IMR-90 (cell line): ENCODE results near the gene TRIM2. TPM values are rescaled to one million over a fixed set of nuclear protein-coding genes. Genes with fewer than 3 reads are reported as not detected.

ENCODE experiments used
- ATAC-seq: fragments of 200-7000 bp; cut with Tn5 transposase; 2 replicates; pipeline ENCODE4 v1.9.1; 2020; ENCODE audit warnings: low read depth, mild to moderate bottlenecking, moderate library complexity
- BruUV-seq: library from RNA; stranded (reverse); fragments of 400-500 nt; replicated peaks from 2 replicates; lab custom pipeline; 2021; lab: Mats Ljungman, UMichigan
- CTCF ChIA-PET: fragments of 300-600 bp; formaldehyde crosslinking; extraction: SDS; loops from one replicate; lab custom pipeline; 2021; ENCODE audit warnings: antibody characterized with exemption; lab: Yijun Ruan, JAX
- POLR2A ChIA-PET: fragments of 300-600 bp; sonication (Branson Sonifier 250); formaldehyde crosslinking; loops from one replicate; lab custom pipeline; 2022; ENCODE audit warnings: antibody characterized with exemption; ENCODE audit not compliant: unreplicated experiment; lab: Charles Lee
- DNase-seq: peaks from one replicate; pipeline ENCODE4 v3.0.0; 2013
- H2AFZ ChIP-seq: replicated peaks from 2 replicates; pipeline ENCODE3; 2013; ENCODE audit warnings: low read length, mild to moderate bottlenecking; ENCODE audit not compliant: poor library complexity
- H2AK5ac ChIP-seq: 2 replicates; pipeline ENCODE4 v1.6.1; 2013; ENCODE audit warnings: low read depth, low read length, inconsistent platforms
- H2AK9ac ChIP-seq: replicated peaks from 2 replicates; pipeline ENCODE3; 2013; ENCODE audit warnings: mild to moderate bottlenecking, low read depth, low read length, moderate library complexity; ENCODE audit not compliant: poor library complexity
- H2BK120ac ChIP-seq: 2 replicates; pipeline ENCODE4 v1.6.1; 2013; ENCODE audit warnings: low read depth, low read length, inconsistent platforms
- H2BK15ac ChIP-seq: 3 replicates; pipeline ENCODE4 v1.6.1; 2013; ENCODE audit warnings: low read depth, low read length, inconsistent platforms
- H2BK20ac ChIP-seq: 2 replicates; pipeline ENCODE4 v1.6.1; 2013; ENCODE audit warnings: low read depth, mild to moderate bottlenecking, inconsistent platforms, low read length, moderate library complexity
- H2BK5ac ChIP-seq: 2 replicates; pipeline ENCODE4 v1.6.1; 2013; ENCODE audit warnings: mild to moderate bottlenecking, low read depth, low read length, inconsistent platforms; ENCODE audit not compliant: poor library complexity, severe bottlenecking
- H3K14ac ChIP-seq: replicated peaks from 2 replicates; pipeline ENCODE4 v1.6.1; 2013; ENCODE audit warnings: low read depth, low read length, inconsistent platforms
- H3K18ac ChIP-seq: 2 replicates; pipeline ENCODE4 v1.6.1; 2013; ENCODE audit warnings: low read depth, low read length, control low read depth
- H3K23ac ChIP-seq: 2 replicates; pipeline ENCODE4 v1.6.1; 2013; ENCODE audit warnings: low read depth, low read length, inconsistent platforms
- H3K27ac ChIP-seq: 2 replicates; pipeline ENCODE4 v1.5.1; 2013; ENCODE audit warnings: mild to moderate bottlenecking, control low read depth, low read length; ENCODE audit not compliant: insufficient read depth
- H3K27me3 ChIP-seq: 2 replicates; pipeline ENCODE4 v1.6.1; 2013; ENCODE audit warnings: low read length; ENCODE audit not compliant: control insufficient read depth, insufficient read depth
- H3K36me3 ChIP-seq: 2 replicates; pipeline ENCODE4 v1.6.1; 2013; ENCODE audit warnings: low read length, mixed read lengths; ENCODE audit not compliant: control insufficient read depth, insufficient read depth
- H3K4ac ChIP-seq: 2 replicates; pipeline ENCODE4 v1.6.1; 2013; ENCODE audit warnings: low read depth, low read length, inconsistent platforms
- H3K4me1 ChIP-seq: 2 replicates; pipeline ENCODE4 v1.6.1; 2013; ENCODE audit warnings: low read length, mixed read lengths; ENCODE audit not compliant: control insufficient read depth, insufficient read depth
- H3K4me2 ChIP-seq: 2 replicates; pipeline ENCODE4 v1.6.1; 2013; ENCODE audit warnings: low read depth, mild to moderate bottlenecking, control low read depth, low read length, moderate library complexity
- H3K4me3 ChIP-seq: 2 replicates; pipeline ENCODE4 v1.5.1; 2013; ENCODE audit warnings: low read depth, mild to moderate bottlenecking, control low read depth, low read length, moderate library complexity; ENCODE audit not compliant: insufficient read depth
- H3K56ac ChIP-seq: 2 replicates; pipeline ENCODE4 v1.6.1; 2013; ENCODE audit warnings: low read length, inconsistent platforms; ENCODE audit not compliant: insufficient read depth; ENCODE audit errors: extremely low read depth
- H3K79me1 ChIP-seq, 2 experiments: 2 replicates each; pipeline ENCODE4 v1.6.1; 2013; ENCODE audit warnings: low read length in 2 of 2, inconsistent platforms in 1 of 2, low read depth in 1 of 2
- H3K9ac ChIP-seq: 2 replicates; pipeline ENCODE4 v1.6.1; 2013; ENCODE audit warnings: low read depth, low read length, control low read depth
- H3K9me1 ChIP-seq: 2 replicates; pipeline ENCODE4 v1.6.1; 2013; ENCODE audit warnings: low read length, inconsistent platforms; ENCODE audit not compliant: insufficient read depth
- H3K9me3 ChIP-seq: 2 replicates; pipeline ENCODE4 v1.6.1; 2013; ENCODE audit warnings: low read length; ENCODE audit not compliant: control insufficient read depth, insufficient read depth
- H4K20me1 ChIP-seq: 2 replicates; pipeline ENCODE4 v1.6.1; 2013; ENCODE audit warnings: low read length, inconsistent platforms; ENCODE audit not compliant: insufficient read depth
- H4K5ac ChIP-seq: 2 replicates; pipeline ENCODE4 v1.6.1; 2013; ENCODE audit warnings: mild to moderate bottlenecking, low read depth, low read length, control low read depth
- H4K8ac ChIP-seq, 2 experiments: 2 replicates each; pipeline ENCODE4 v1.6.1; 2013; ENCODE audit warnings: low read depth in 2 of 2, low read length in 2 of 2, control low read depth in 1 of 2, inconsistent platforms in 1 of 2
- H4K91ac ChIP-seq: 2 replicates; pipeline ENCODE4 v1.6.1; 2013; ENCODE audit warnings: low read depth, low read length, inconsistent platforms; ENCODE audit not compliant: insufficient read depth
- MAZ ChIP-seq: IDR thresholded peaks from 2 replicates; pipeline ENCODE4 v1.6.1; 2012; ENCODE audit warnings: low read depth, mild to moderate bottlenecking, low read length, improper control_type of control experiment, moderate library complexity, borderline replicate concordance
- NFE2L2 ChIP-seq: fragments of 150-350 bp; IDR thresholded peaks from 2 replicates; pipeline ENCODE4 v1.6.1; 2016; ENCODE audit warnings: low read depth, mild to moderate bottlenecking, low read length
- RCOR1 ChIP-seq: IDR thresholded peaks from 2 replicates; pipeline ENCODE4 v1.6.1; 2012; ENCODE audit warnings: mild to moderate bottlenecking, low read length, improper control_type of control experiment; ENCODE audit not compliant: insufficient replicate concordance
- SMC3 ChIP-seq: fragments of 150-350 bp; IDR thresholded peaks from 2 replicates; pipeline ENCODE4 v1.6.1; 2016; ENCODE audit warnings: low read depth, mild to moderate bottlenecking, antibody characterized with exemption, low read length, moderate library complexity
- WGBS, 2 experiments: methylation state at CpG; one replicate each; pipeline versions ENCODE4 v1.1.5 to v1.1.7; 2013; ENCODE audit warnings: missing lambda C conversion rate in 2 of 2; ENCODE audit not compliant: insufficient read length in 1 of 2; ENCODE audit errors: extremely low coverage in 2 of 2; 5-methylcytosine and 5-hydroxymethylcytosine counted together
- dilution Hi-C: fragments of 300-500 bp; cut with HindIII; formaldehyde crosslinking; loops from one replicate; pipeline ENCODE4 v1.14.3; 2018; ENCODE audit warnings: low sequenced_read_pairs; ENCODE audit not compliant: unreplicated experiment
- in situ Hi-C: fragments of 300-500 bp; cut with MboI; formaldehyde crosslinking; loops from 3 replicates; pipeline ENCODE4 v1.14.3; 2019; ENCODE audit warnings: low sequenced_read_pairs, inconsistent platforms, mixed read lengths
- intact Hi-C: fragments of 100-400 bp; cut with micrococcal nuclease; formaldehyde crosslinking; loops from 2 replicates; pipeline ENCODE4 v1.10.0; 2022
- polyA plus RNA-seq, 3 experiments: library from polyadenylated mRNA; depleted of rRNA; stranded (reverse); fragments of >200 nt; gene quantifications; 2 replicates each; pipeline ENCODE4 v1.2.3, GENCODE V29; 2012; ENCODE audit warnings: low replicate concordance in 1 of 3
- total RNA-seq: library from RNA; depleted of rRNA; stranded (reverse); fragments of >200 nt; gene quantifications from 2 replicates; pipeline ENCODE4 v1.2.3, GENCODE V29; 2012

Gene TRIM2
- total and polyA plus RNA-seq, 2 of the 4 experiments (the other 2 are of a cell fraction) = 16.0 to 64.2 TPM

DNA sequence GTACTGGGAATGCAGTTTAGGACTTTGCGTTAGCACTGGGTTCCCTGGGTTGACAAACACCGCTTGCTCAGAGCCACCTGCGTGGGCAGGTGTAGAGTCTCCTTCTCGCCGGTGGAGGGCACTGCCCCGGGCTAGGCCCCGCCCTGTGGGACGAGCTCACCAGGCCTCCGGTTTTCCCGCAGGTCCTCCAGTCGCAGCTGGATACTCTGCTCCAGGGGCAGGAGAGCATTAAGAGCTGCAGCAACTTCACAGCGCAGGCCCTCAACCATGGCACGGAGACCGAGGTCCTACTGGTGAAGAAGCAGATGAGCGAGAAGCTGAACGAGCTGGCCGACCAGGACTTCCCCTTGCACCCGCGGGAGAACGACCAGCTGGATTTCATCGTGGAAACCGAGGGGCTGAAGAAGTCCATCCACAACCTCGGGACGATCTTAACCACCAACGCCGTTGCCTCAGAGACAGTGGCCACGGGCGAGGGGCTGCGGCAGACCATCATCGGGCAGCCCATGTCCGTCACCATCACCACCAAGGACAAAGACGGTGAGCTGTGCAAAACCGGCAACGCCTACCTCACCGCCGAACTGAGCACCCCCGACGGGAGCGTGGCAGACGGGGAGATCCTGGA is 91.0 kb downstream of the TRIM2 start (continued):
- no peak for TF ChIP-seq RCOR1

GRCh38 chr4:153296040-153296823 is 92.0 kb downstream of the TRIM2 start:
- DNase-seq (peak; percentile 84), ATAC-seq (peak; percentile 97)
- WGBS, 2 experiments = 83% methylated on average over 3 of the region's 11 CpGs; no CpG with 5 or more reads in 1 of the 2 experiments
- intact Hi-C loops = loop anchor here (2.0 kb wide), 1 partner anchor 73 kb away; no protein-coding TSS in a partner anchor
- Histone ChIP-seq H3K23ac (no peak overlapping the region), H4K91ac (no peak overlapping the region; the same call in 1 of the 2 replicates), H3K79me1 (peaks cover 0 to 12% of the 10 kb centered on the region in 2 experiments; a peak in 2 of 4 replicates), H3K4me2 (peak overlapping the region; percentile 20), H3K9me3 (peaks cover 3% of the 10 kb centered on the region; the same call in 1 of the 2 replicates), H2BK15ac (peak overlapping the region; percentile 17; the same call in 1 of the 3 replicates), H2BK20ac (0 out of 2 replicates have a peak overlapping the region, but pooled peaks have one; percentile 25), H3K56ac (no peak overlapping the region), H2AFZ (peak overlapping the region; percentile 68), H3K18ac (peak overlapping the region; percentile 17; the same call in 1 of the 2 replicates), H3K27ac (peak overlapping the region; percentile 56; the same call in 1 of the 2 replicates), H2BK120ac (peak overlapping the region; percentile 41; the same call in 1 of the 2 replicates), H3K36me3 (peaks cover 18% of the 10 kb centered on the region), H4K20me1 (no peaks in the 10 kb centered on the region), H3K9ac (no peak overlapping the region), H2AK5ac (no peak overlapping the region), H3K4me1 (peaks cover 20% of the 10 kb centered on the region), H3K9me1 (peaks cover 12% of the 10 kb centered on the region; the same call in 1 of the 2 replicates), H3K27me3 (no peaks in the 10 kb centered on the region), H2BK5ac (peak overlapping the region; percentile 44), H3K4ac (peak overlapping the region; percentile 50; the same call in 1 of the 2 replicates), H2AK9ac (peak overlapping the region; percentile 83), H4K5ac (peak overlapping the region; percentile 7; the same call in 1 of the 2 replicates), H3K4me3 (no peak overlapping the region), H3K14ac (no peak overlapping the region), H4K8ac (peak overlapping the region in 1 of 2 experiments; percentile 53; a peak in 1 of 4 replicates)
- TF ChIP-seq MAZ (peak; percentile 61; the same call in 1 of the 2 replicates), SMC3 (no peak), NFE2L2 (no peak)
- dilution Hi-C loops = no loop called here
- in situ Hi-C loops = no loop called here
- ChIA-PET CTCF (interaction anchor here (0.6 to 1.6 kb wide), 4 partner anchors 20 to 347 kb away, joined by 3 read pairs; no protein-coding TSS in a partner anchor), POLR2A (no interaction called here)
- BruUV-seq = no TSS peak
